Cardiac muscle cell (in vitro differentiated cells and primary cell): ENCODE data around the gene TLCD5. TPM values are rescaled to one million over a fixed set of nuclear protein-coding genes. Genes with fewer than 3 reads are reported as not detected.
A peak's percentile ranks its signal among the peaks of the same experiment; 100 is the strongest.

Experiments
- DNase-seq, 2 donors: peaks; one replicate each; pipeline versions ENCODE4 v3.0.0 to v3.0.0-alpha.2; 2010 to 2017; ENCODE audit warnings: low read depth in 1 of 2, low spot score in 1 of 2
- H3K27ac ChIP-seq: fragments of 200-600 bp; sonication (generic); 2 replicates; pipeline ENCODE4 v1.5.1; 2016
- H3K27me3 ChIP-seq: fragments of 200-600 bp; sonication (generic); 2 replicates; pipeline ENCODE4 v1.6.0; 2016; ENCODE audit warnings: control low read depth
- H3K36me3 ChIP-seq: fragments of 200-600 bp; sonication (generic); 2 replicates; pipeline ENCODE4 v1.5.1; 2016; ENCODE audit warnings: control low read depth
- H3K4me1 ChIP-seq: fragments of 200-600 bp; sonication (generic); 2 replicates; pipeline ENCODE4 v1.8.1; 2017; ENCODE audit warnings: low read depth, mild to moderate bottlenecking, mixed run types
- H3K4me3 ChIP-seq: fragments of 200-600 bp; sonication (generic); 2 replicates; pipeline ENCODE4 v1.5.1; 2016; ENCODE audit warnings: mild to moderate bottlenecking
- H3K9me3 ChIP-seq: fragments of 200-600 bp; sonication (generic); 2 replicates; pipeline ENCODE4 v1.5.1; 2017; ENCODE audit warnings: low read depth, mild to moderate bottlenecking, control low read depth
- CTCF ChIP-seq: IDR thresholded peaks from 2 replicates; pipeline ENCODE4 v1.5.1; 2012; ENCODE audit warnings: low read depth, mild to moderate bottlenecking, low read length
- polyA plus RNA-seq: library from polyadenylated mRNA; unstranded; fragments of >200 nt; fragmentation: Nextera tagmentation; extraction: Ambion mirVana; gene quantifications from 2 replicates; pipeline ENCODE4 v1.2.1, GENCODE V29; 2016
- total RNA-seq: library from RNA; depleted of rRNA; stranded (reverse); fragments of >200 nt; gene quantifications from 2 replicates; pipeline ENCODE4 v1.2.3, GENCODE V29; 2016

TLCD5 gene
- total and polyA plus RNA-seq, 2 experiments from 2014 or later, result 25.0 to 27.1 TPM

GRCh38 chr11:120302001-120302805 is 22.9 kb upstream of the TLCD5 start:
- DNase-seq, result no peak

GRCh38 chr11:120303004-120303637 is 22.0 kb upstream of the TLCD5 start:
- TF ChIP-seq CTCF, result peak; percentile 98
- no peak overlapping the region for H3K27ac ChIP-seq
- no peaks in the 10 kb centered on the region for H3K9me3 ChIP-seq
- H3K27me3 ChIP-seq, result peaks cover 6% of the 10 kb centered on the region
- no peaks in the 10 kb centered on the region for H3K4me1 ChIP-seq
- H3K4me3 ChIP-seq, result no peak overlapping the region
- peak; percentile 87 to 89 for DNase-seq
- H3K36me3 ChIP-seq, result no peaks in the 10 kb centered on the region

More at GRCh38 chr11:120302001-120302805, 22.9 kb upstream of the TLCD5 start:
- Histone ChIP-seq H3K9me3 (no peaks in the 10 kb centered on the region), H3K36me3 (no peaks in the 10 kb centered on the region), H3K4me1 (no peaks in the 10 kb centered on the region), H3K4me3 (no peak overlapping the region), H3K27ac (no peak overlapping the region), H3K27me3 (peaks cover 7% of the 10 kb centered on the region)
- no peak for TF ChIP-seq CTCF

- Histone ChIP-seq H3K4me3 (no peak overlapping the region), H3K27ac (no peak overlapping the region), H3K9me3 (no peaks in the 10 kb centered on the region), H3K36me3 (no peaks in the 10 kb centered on the region), H3K4me1 (no peaks in the 10 kb centered on the region), H3K27me3 (peaks cover 9% of the 10 kb centered on the region)
- no peak for TF ChIP-seq CTCF
- DNase-seq, result no peak
Measured at GRCh38 chr11:120304526-120304925, 20.6 kb upstream of the TLCD5 start.

- no peak for DNase-seq
- H3K4me3 ChIP-seq, result no peak overlapping the region
- TF ChIP-seq CTCF, result no peak
Measured at GRCh38 chr11:120305286-120305685, 19.8 kb upstream of the TLCD5 start.

GRCh38 chr11:120306519-120307242 is 18.4 kb upstream of the TLCD5 start:
- peak in 1 of 2 donors; percentile 85 for DNase-seq
- Histone ChIP-seq H3K27me3 (peaks cover 17% of the 10 kb centered on the region), H3K4me1 (no peaks in the 10 kb centered on the region), H3K27ac (no peak overlapping the region), H3K36me3 (no peaks in the 10 kb centered on the region), H3K4me3 (no peak overlapping the region), H3K9me3 (no peaks in the 10 kb centered on the region)
- peak; percentile 66 for TF ChIP-seq CTCF

More at GRCh38 chr11:120305286-120305685, 19.8 kb upstream of the TLCD5 start:
- Histone ChIP-seq H3K27ac (no peak overlapping the region), H3K9me3 (no peaks in the 10 kb centered on the region), H3K36me3 (no peaks in the 10 kb centered on the region), H3K27me3 (peaks cover 13% of the 10 kb centered on the region), H3K4me1 (no peaks in the 10 kb centered on the region)
